ENCODE measurements around the gene CORIN.

GRCh38 chr4:47731182-47731581, 106.7 kb downstream of the CORIN start:
- TF ChIP-seq CTCF (conservative IDR thresholded peaks at IDR 0.05; ENCODE audit: low read depth in 2 of 2), result no peak
- TF ChIP-seq EZH2 (IDR thresholded peaks at IDR 0.05; ENCODE audit: low read depth, unreplicated experiment), result no peak
- TF ChIP-seq POLR2AphosphoS5 (IDR thresholded peaks at IDR 0.05; ENCODE audit: low read depth), result no peak
- TF ChIP-seq EZH2phosphoT487 (IDR thresholded peaks at IDR 0.05; ENCODE audit: unreplicated experiment), result no peak
- TF ChIP-seq NANOG (IDR thresholded peaks at IDR 0.05; ENCODE audit: borderline replicate concordance), result no peak
- TF ChIP-seq, protein P1, sequence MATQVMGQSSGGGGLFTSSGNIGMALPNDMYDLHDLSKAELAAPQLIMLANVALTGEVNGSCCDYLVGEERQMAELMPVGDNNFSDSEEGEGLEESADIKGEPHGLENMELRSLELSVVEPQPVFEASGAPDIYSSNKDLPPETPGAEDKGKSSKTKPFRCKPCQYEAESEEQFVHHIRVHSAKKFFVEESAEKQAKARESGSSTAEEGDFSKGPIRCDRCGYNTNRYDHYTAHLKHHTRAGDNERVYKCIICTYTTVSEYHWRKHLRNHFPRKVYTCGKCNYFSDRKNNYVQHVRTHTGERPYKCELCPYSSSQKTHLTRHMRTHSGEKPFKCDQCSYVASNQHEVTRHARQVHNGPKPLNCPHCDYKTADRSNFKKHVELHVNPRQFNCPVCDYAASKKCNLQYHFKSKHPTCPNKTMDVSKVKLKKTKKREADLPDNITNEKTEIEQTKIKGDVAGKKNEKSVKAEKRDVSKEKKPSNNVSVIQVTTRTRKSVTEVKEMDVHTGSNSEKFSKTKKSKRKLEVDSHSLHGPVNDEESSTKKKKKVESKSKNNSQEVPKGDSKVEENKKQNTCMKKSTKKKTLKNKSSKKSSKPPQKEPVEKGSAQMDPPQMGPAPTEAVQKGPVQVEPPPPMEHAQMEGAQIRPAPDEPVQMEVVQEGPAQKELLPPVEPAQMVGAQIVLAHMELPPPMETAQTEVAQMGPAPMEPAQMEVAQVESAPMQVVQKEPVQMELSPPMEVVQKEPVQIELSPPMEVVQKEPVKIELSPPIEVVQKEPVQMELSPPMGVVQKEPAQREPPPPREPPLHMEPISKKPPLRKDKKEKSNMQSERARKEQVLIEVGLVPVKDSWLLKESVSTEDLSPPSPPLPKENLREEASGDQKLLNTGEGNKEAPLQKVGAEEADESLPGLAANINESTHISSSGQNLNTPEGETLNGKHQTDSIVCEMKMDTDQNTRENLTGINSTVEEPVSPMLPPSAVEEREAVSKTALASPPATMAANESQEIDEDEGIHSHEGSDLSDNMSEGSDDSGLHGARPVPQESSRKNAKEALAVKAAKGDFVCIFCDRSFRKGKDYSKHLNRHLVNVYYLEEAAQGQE (IDR thresholded peaks at IDR 0.05; ENCODE audit: unreplicated experiment), result no peak
- no peak for TF ChIP-seq JUNB (IDR thresholded peaks at IDR 0.05; ENCODE audit: unreplicated experiment)
- TF ChIP-seq ZNF114 (CRISPR knock-in tag; IDR thresholded peaks at IDR 0.05), result no peak
- TF ChIP-seq CREB1 (CRISPR knock-in tag; IDR thresholded peaks at IDR 0.05; ENCODE audit: low read depth), result no peak
- TF ChIP-seq STAT1 (IDR thresholded peaks at IDR 0.05; ENCODE audit: unreplicated experiment), result no peak

Data from GM23338 (cell line).